Pancreas (tissue), 10 donors: ENCODE measurements around the gene ARID5B. TPM values are rescaled to one million over a fixed set of nuclear protein-coding genes. Genes with fewer than 3 reads are reported as not detected.

Experiments used
- ATAC-seq, 4 donors: fragments of 200-7000 bp; cut with Tn5 transposase; one replicate each; pipeline versions ENCODE4 v1.8.0 to v1.9.1; 2020; ENCODE audit warnings: mild to moderate bottlenecking in 4 of 4, moderate library complexity in 4 of 4
- DNase-seq, 6 donors: peaks; one replicate each; pipeline ENCODE4 v3.0.0-alpha.2; 2020
- FAIRE-seq: peaks from 2 replicates; lab custom pipeline; 2012; peaks lifted over from hg19 to GRCh38; lab: Jason Lieb, UNC
- H3K27ac ChIP-seq, 4 donors: fragments of 200-600 bp; sonication (generic); 1 replicate in 3 of 4; 2 replicates in 1 of 4; pipeline versions ENCODE4 v1.5.0 to v1.8.0; 2020
- H3K27me3 ChIP-seq, 4 donors: fragments of 200-600 bp; one replicate each; pipeline ENCODE4 v1.8.0; 2021
- H3K36me3 ChIP-seq, 3 donors: fragments of 200-600 bp; sonication (generic) in 1 of 3; one replicate each; pipeline versions ENCODE4 v1.5.0 to v1.8.0; 2020 to 2021
- H3K4me1 ChIP-seq, 3 donors: fragments of 200-600 bp; one replicate each; pipeline ENCODE4 v1.8.0; 2021
- H3K4me3 ChIP-seq, 4 donors: fragments of 200-600 bp; sonication (generic) in 2 of 4; one replicate each; pipeline versions ENCODE4 v1.5.0 to v1.8.0; 2020 to 2021
- H3K9me3 ChIP-seq, 4 donors: fragments of 200-600 bp; one replicate each; pipeline ENCODE4 v1.8.0; 2021
- CTCF ChIP-seq, 4 donors: fragments of 200-600 bp; sonication (generic) in 3 of 4; IDR thresholded peaks; one replicate each; pipeline versions ENCODE4 v1.5.0 to v1.8.0; 2021; ENCODE audit warnings: antibody characterized with exemption in 4 of 4
- WGBS, 2 donors: extraction: QIAGEN DNeasy Blood & Tissue Kit; methylation state at CpG; one replicate each; pipeline ENCODE4 v1.1.7; 2013; 5-methylcytosine and 5-hydroxymethylcytosine counted together
- intact Hi-C, 3 donors: fragments of 100-400 bp; cut with DNase I; formaldehyde crosslinking; loops; one replicate each; pipeline versions ENCODE4 v1.11.1 to v1.14.2; 2022
- polyA plus RNA-seq, 2 donors: library from polyadenylated mRNA; stranded (reverse); fragments of 200-250 nt; gene quantifications; one replicate each; pipeline ENCODE4 v1.2.3, GENCODE V29; 2013
- total RNA-seq, 6 donors: library from RNA; stranded (reverse); fragmentation: NEBNext Ultra II Directional in 4 of 6; extraction: Animal tissue kit (Norgen Biotek cat#: 25700) in 4 of 6; gene quantifications; one replicate each; pipeline versions ENCODE4 v1.2.1 to v1.2.4, GENCODE V29; 2021 to 2023
- donor health status: healthy with polysubstance abuse.
- donor health status: DM: no; HTN: no; CAD: no; lungs with moderate emphysema.
- donor health status: DM: no; HTN: no; CAD: no.
- donor health status: control.
- donor health status: control.
- donor health status: Bipolar disorder and iron deficiency.
- donor health status: DM: yes; HTN: yes; CAD: no.
- donor health status: DM: no; HTN: no; CAD: no.
- donor health status: DM: no; HTN: no; CAD: no.
- donor health status: DM: yes; HTN: yes; CAD: no.

ARID5B gene
- total and polyA plus RNA-seq, 8 donors, result 2.6 to 13.0 (median 5.0) TPM

GRCh38 chr10:61899997-61900828, 1.3 kb upstream of the ARID5B start:
- intact Hi-C loops, result loop anchor here in 1 of 3 donors (10.0 kb wide), 1 partner anchor 355 kb away; no protein-coding TSS in a partner anchor

GRCh38 chr10:61901829-61902444, 438 bp downstream of the ARID5B start:
- Histone ChIP-seq H3K4me1 (peaks cover 18 to 34% (median 24%) of the 10 kb centered on the region in 3 donors), H3K4me3 (peak overlapping the region; percentile 47 to 78 (median 70)), H3K36me3 (no peaks in the 10 kb centered on the region), H3K27ac (peak overlapping the region in 3 of 4 donors; percentile 7 to 99 (median 95)), H3K9me3 (no peaks in the 10 kb centered on the region), H3K27me3 (no peaks in the 10 kb centered on the region)
- peak; percentile 2 to 9 (median 4) for ATAC-seq
- no peak for FAIRE-seq
- intact Hi-C loops, result no loop called here
- 0 to 1% methylated on average over 14 of the region's 14 CpGs for WGBS, 2 donors
- TF ChIP-seq CTCF (IDR thresholded peaks at IDR 0.05), result no peak
- DNase-seq, result no peak

More at GRCh38 chr10:61899997-61900828, 1.3 kb upstream of the ARID5B start:
- H3K9me3 ChIP-seq, result no peaks in the 10 kb centered on the region
- peak in 3 of 6 donors; percentile 17 to 57 (median 39) for DNase-seq
- no peaks in the 10 kb centered on the region for H3K27me3 ChIP-seq
- H3K27ac ChIP-seq, result peak overlapping the region in 3 of 4 donors; percentile 17 to 72 (median 59)
- FAIRE-seq, result no peak
- ATAC-seq, result peak in 2 of 4 donors; percentile 3 to 7
- TF ChIP-seq CTCF (IDR thresholded peaks at IDR 0.05), result no peak
- no peaks in the 10 kb centered on the region for H3K36me3 ChIP-seq
- peaks cover 13 to 24% (median 23%) of the 10 kb centered on the region in 3 donors for H3K4me1 ChIP-seq
- peak overlapping the region; percentile 47 to 78 (median 70) for H3K4me3 ChIP-seq
- WGBS, 2 donors, result 1% methylated on average over 25 of the region's 25 CpGs

- Histone ChIP-seq H3K9me3 (no peaks in the 10 kb centered on the region), H3K27ac (peak overlapping the region; percentile 88 to 99 (median 93)), H3K27me3 (no peaks in the 10 kb centered on the region), H3K4me1 (peaks cover 18 to 34% (median 24%) of the 10 kb centered on the region in 3 donors), H3K4me3 (peak overlapping the region; percentile 47 to 78 (median 70)), H3K36me3 (no peaks in the 10 kb centered on the region)
- ATAC-seq (peak; percentile 21 to 52 (median 46)), DNase-seq (peak in 3 of 6 donors; percentile 37 to 71 (median 60)), FAIRE-seq (no peak)
- no peak for TF ChIP-seq CTCF (IDR thresholded peaks at IDR 0.05)
- WGBS, 2 donors, result 0% methylated on average over 18 to 25 of the region's 25 CpGs
- intact Hi-C loops, result no loop called here
Observed at GRCh38 chr10:61902445-61903220, 1.1 kb downstream of the ARID5B start.

GRCh38 chr10:61903221-61903927, 1.9 kb downstream of the ARID5B start:
- 0 to 1% methylated on average over 54 to 56 of the region's 56 CpGs for WGBS, 2 donors
- intact Hi-C loops, result no loop called here
- no peak for FAIRE-seq

More at GRCh38 chr10:61903221-61903927, 1.9 kb downstream of the ARID5B start:
- H3K27ac ChIP-seq, result peak overlapping the region; percentile 88 to 99 (median 93)
- ATAC-seq, result peak; percentile 66 to 73 (median 72)
- H3K9me3 ChIP-seq, result no peaks in the 10 kb centered on the region
- H3K4me3 ChIP-seq, result peak overlapping the region; percentile 47 to 78 (median 70)
- no peak for TF ChIP-seq CTCF (IDR thresholded peaks at IDR 0.05)
- H3K27me3 ChIP-seq, result no peaks in the 10 kb centered on the region
- peak; percentile 40 to 85 (median 63) for DNase-seq
- peaks cover 11 to 27% (median 19%) of the 10 kb centered on the region in 3 donors for H3K4me1 ChIP-seq
- no peaks in the 10 kb centered on the region for H3K36me3 ChIP-seq
